Measurements from ENCODE around the gene PTPRJ. TPM values are rescaled to one million over a fixed set of nuclear protein-coding genes. Genes with fewer than 3 reads are reported as not detected.

PTPRJ gene
- polyA plus RNA-seq, 1 donor from 2014 or later, result 8.6 TPM

GRCh38 chr11:48125866-48126265, 145.5 kb downstream of the PTPRJ start:
- H3K9me3 ChIP-seq (ENCODE audit: low read length), result no peaks in the 10 kb centered on the region
- H3K27ac ChIP-seq (ENCODE audit: low read length), result no peak overlapping the region
- H4K20me1 ChIP-seq (ENCODE audit: insufficient read depth), result no peaks in the 10 kb centered on the region

GRCh38 chr11:48127521-48128183, 147.3 kb downstream of the PTPRJ start:
- Histone ChIP-seq H4K20me1 (ENCODE audit: insufficient read depth) (no peaks in the 10 kb centered on the region), H3K27me3 (ENCODE audit: insufficient read depth, low read depth, low read length) (no peaks in the 10 kb centered on the region), H3K9me3 (ENCODE audit: low read length) (no peaks in the 10 kb centered on the region), H3K9me2 (ENCODE audit: insufficient read depth, low read length) (no peaks in the 10 kb centered on the region), H3K4me2 (ENCODE audit: low read length) (no peak overlapping the region), H3K4me3 (ENCODE audit: low read length) (no peak overlapping the region), H2AFZ (ENCODE audit: low read depth, low read length) (no peak overlapping the region), H3K9ac (ENCODE audit: low read length) (no peak overlapping the region), H3K36me3 (ENCODE audit: insufficient read depth, low read length) (peaks cover 7% of the 10 kb centered on the region), H3K79me2 (replicated peaks; ENCODE audit: insufficient read depth, low read length) (no peaks in the 10 kb centered on the region), H3F3A (ENCODE audit: insufficient read depth, low read length, poor library complexity, severe bottlenecking) (no peaks in the 10 kb centered on the region), H3K27ac (ENCODE audit: low read length) (no peak overlapping the region)
- TF ChIP-seq POLR2AphosphoS5 (IDR thresholded peaks at IDR 0.05) (no peak), CTCF (IDR thresholded peaks at IDR 0.05; ENCODE audit: poor library complexity, severe bottlenecking) (no peak), EP300 (conservative IDR thresholded peaks at IDR 0.05; ENCODE audit: poor library complexity, severe bottlenecking) (no peak), REST (IDR thresholded peaks at IDR 0.05; ENCODE audit: borderline replicate concordance) (no peak), SMC3 (conservative IDR thresholded peaks at IDR 0.05; ENCODE audit: poor library complexity) (no peak), TAF1 (IDR thresholded peaks at IDR 0.05; ENCODE audit: low read depth) (no peak)

More at GRCh38 chr11:48125866-48126265, 145.5 kb downstream of the PTPRJ start:
- H3K9me2 ChIP-seq (ENCODE audit: insufficient read depth, low read length), result no peaks in the 10 kb centered on the region
- H3K9ac ChIP-seq (ENCODE audit: low read length), result no peak overlapping the region
- no peaks in the 10 kb centered on the region for H3K27me3 ChIP-seq (ENCODE audit: insufficient read depth, low read depth, low read length)
- no peaks in the 10 kb centered on the region for H3F3A ChIP-seq (ENCODE audit: insufficient read depth, low read length, poor library complexity, severe bottlenecking)
- no peaks in the 10 kb centered on the region for H3K79me2 ChIP-seq (replicated peaks; ENCODE audit: insufficient read depth, low read length)
- no peaks in the 10 kb centered on the region for H3K36me3 ChIP-seq (ENCODE audit: insufficient read depth, low read length)
- TF ChIP-seq RAD21 (conservative IDR thresholded peaks at IDR 0.05), result no peak
- no peak for TF ChIP-seq SMC3 (conservative IDR thresholded peaks at IDR 0.05; ENCODE audit: poor library complexity)
- TF ChIP-seq TAF1 (IDR thresholded peaks at IDR 0.05; ENCODE audit: low read depth), result no peak
- no peak for TF ChIP-seq EP300 (conservative IDR thresholded peaks at IDR 0.05; ENCODE audit: poor library complexity, severe bottlenecking)
- TF ChIP-seq CTCF (IDR thresholded peaks at IDR 0.05; ENCODE audit: poor library complexity, severe bottlenecking), result no peak
- no peak for TF ChIP-seq REST (IDR thresholded peaks at IDR 0.05; ENCODE audit: borderline replicate concordance)
- no peak for TF ChIP-seq MXI1 (conservative IDR thresholded peaks at IDR 0.05; ENCODE audit: poor library complexity, severe bottlenecking)
- no peak for TF ChIP-seq POLR2AphosphoS5 (IDR thresholded peaks at IDR 0.05)
- no peak for TF ChIP-seq EZH2 (IDR thresholded peaks at IDR 0.05; ENCODE audit: borderline replicate concordance, insufficient read depth, low read length, poor library complexity, severe bottlenecking)
- no peak overlapping the region for H3K4me2 ChIP-seq (ENCODE audit: low read length)
- no peak overlapping the region for H2AFZ ChIP-seq (ENCODE audit: low read depth, low read length)
- H3K4me3 ChIP-seq (ENCODE audit: low read length), result no peak overlapping the region
